Sciatic nerve (tissue), 2 donors: ENCODE data around the gene PARN. TPM values are rescaled to one million over a fixed set of nuclear protein-coding genes. Genes with fewer than 3 reads are reported as not detected.
A peak's percentile ranks its signal among the peaks of the same experiment; 100 is the strongest.
"Not testable (repeated sequence)": the region's sequence is repeated elsewhere in the genome, so short reads cannot be mapped to it uniquely, and the experiment has no call there.

Experiments
- ATAC-seq: fragments of 200-7000 bp; cut with Tn5 transposase; one replicate; pipeline ENCODE4 v1.9.1; 2020; ENCODE audit warnings: mild to moderate bottlenecking, moderate library complexity
- DNase-seq: peaks from one replicate; pipeline ENCODE4 v3.0.0-alpha.2; 2020; ENCODE audit warnings: low spot score
- intact Hi-C: fragments of 100-400 bp; cut with DNase I; formaldehyde crosslinking; loops from one replicate; pipeline ENCODE4 v1.14.2; 2022
- total RNA-seq: library from RNA; stranded (reverse); fragmentation: NEBNext Ultra II Directional; extraction: Animal tissue kit (Norgen Biotek cat#: 25700); gene quantifications from one replicate; pipeline ENCODE4 v1.2.1, GENCODE V29; 2021
- donor health status: DM: no; HTN: no; CAD: no.
- donor health status: DM: no; HTN: no; CAD: no.

PARN gene
- total RNA-seq, 1 donor from 2014 or later = 31.6 TPM

DNA sequence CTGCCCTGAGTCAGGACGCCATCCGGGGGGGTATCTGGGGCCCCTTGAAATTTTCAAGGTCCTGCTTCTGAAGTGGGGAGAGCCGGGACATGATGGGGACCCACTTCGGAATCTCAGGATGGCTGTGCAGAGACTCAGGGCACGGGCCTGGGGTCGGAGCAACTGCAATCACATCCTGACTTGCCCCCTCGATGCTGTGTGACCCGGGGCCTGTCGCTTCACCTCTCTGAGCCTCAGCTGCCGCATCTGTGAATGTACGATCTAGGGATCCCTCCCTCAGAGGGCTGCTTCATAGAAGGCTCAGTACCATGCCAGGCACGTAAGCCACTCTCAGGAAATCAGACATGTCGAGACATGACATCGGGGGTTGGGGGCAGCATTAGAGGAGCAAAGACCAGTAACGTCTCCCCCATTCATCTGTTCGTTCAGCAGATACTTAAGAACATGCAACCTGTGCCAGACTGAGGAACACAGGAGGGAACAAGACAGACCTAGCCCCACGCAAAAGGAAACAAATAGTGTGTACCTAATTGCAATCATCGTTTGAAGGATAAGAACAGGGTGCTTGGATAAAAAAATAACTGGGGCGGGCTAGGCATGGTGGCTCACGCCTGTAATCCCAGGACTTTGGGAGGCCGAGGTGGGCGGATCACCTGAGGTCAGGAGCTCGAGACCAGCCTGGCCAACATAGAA is 229.6 kb downstream of the PARN start:
- no peak for ATAC-seq
- intact Hi-C loops = no loop called here
- no peak for DNase-seq

GRCh38 chr16:14399378-14400284 is 230.4 kb downstream of the PARN start:
- intact Hi-C loops = no loop called here
- peak; percentile 71 for DNase-seq
- ATAC-seq = peak; percentile 93

DNA sequence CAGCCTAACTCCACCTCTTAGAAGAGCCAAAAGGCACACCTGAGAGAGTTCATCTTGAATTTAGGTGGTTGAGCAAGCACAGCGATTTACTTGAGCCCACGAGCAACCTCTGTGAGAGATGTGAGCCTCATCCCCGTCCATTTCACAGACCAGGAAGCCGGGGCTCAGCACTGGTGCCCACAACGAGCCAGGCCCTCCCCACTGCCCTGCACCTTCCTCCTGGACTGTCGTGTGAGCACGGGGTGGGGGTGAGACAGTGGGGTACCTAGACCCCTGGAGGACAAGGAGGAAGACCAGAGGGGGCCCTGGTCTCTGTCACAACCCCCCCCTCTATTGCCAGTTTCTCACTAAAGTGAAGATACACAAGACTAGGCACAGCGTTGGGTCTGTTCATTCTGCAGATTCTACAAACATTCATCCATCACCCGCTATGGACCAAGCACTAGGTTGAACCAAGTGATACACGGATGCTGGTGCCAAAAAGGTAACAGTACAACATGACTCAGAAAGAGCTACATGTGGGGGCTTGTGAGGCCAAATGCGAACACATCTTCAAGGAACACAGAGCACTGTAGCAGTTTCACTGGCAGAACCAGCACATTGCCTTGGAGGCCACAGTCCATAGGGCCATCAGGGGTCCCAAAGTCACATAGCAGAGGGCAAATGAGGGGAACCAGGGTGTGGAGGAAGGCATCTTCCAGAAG is 231.9 kb downstream of the PARN start:
- DNase-seq = no peak
- intact Hi-C loops = no loop called here
- no peak for ATAC-seq

- DNase-seq, intact Hi-C loops, ATAC-seq: not testable (repeated sequence)
Observed at GRCh38 chr16:14395710-14396304, 234.3 kb downstream of the PARN start.

GRCh38 chr16:14394834-14395233 is 235.2 kb downstream of the PARN start:
- intact Hi-C loops = no loop called here
- DNase-seq = no peak
- ATAC-seq = no peak

- ATAC-seq = no peak
- intact Hi-C loops = no loop called here
- DNase-seq = no peak
Observed at GRCh38 chr16:14392960-14393359, 237.1 kb downstream of the PARN start.

- intact Hi-C loops = no loop called here
- DNase-seq (no peak), ATAC-seq (no peak)
Observed at GRCh38 chr16:14389359-14389758, 240.7 kb downstream of the PARN start.

GRCh38 chr16:14388243-14388642 is 241.8 kb downstream of the PARN start:
- intact Hi-C loops = no loop called here

DNA sequence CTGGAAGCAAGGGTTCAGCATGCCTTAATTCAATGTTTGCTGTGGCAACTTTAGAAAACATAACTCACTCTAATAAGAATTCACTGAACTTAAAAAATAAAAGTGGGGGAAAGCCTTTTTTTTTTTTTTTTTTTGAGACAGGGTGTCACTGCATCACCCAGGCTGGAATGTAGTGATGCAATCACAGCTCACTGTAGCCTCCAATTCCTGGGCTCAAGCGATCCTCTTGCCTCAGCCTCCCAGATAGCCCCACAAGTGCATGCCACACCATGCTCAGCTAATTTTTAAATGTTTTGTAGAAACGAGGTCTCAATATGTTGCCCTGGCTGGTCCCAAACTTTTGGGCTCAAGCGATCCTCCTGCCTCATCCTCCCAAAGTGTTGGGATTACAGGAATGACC is 243.9 kb downstream of the PARN start:
- no peak for DNase-seq
- intact Hi-C loops = no loop called here
- no peak for ATAC-seq

More at GRCh38 chr16:14388243-14388642, 241.8 kb downstream of the PARN start:
- DNase-seq (no peak), ATAC-seq (no peak)

Other genes starting within 250 kb of the PARN start
- 50.3 TPM for gene BFAR, start 2.7 kb upstream of the PARN start, total RNA-seq
- gene PLA2G10, start 64.0 kb upstream of the PARN start, total RNA-seq = not detected
- gene NPIPA3, start 73.2 kb upstream of the PARN start, total RNA-seq = 9.0 TPM
- 9.8 TPM for gene NPIPA2, start 112.3 kb upstream of the PARN start, total RNA-seq
- 52.2 TPM for gene NOMO1, start 203.5 kb upstream of the PARN start, total RNA-seq